IPS-NIHi7 (cell line): ENCODE measurements around the gene TRMT112.

Source experiments
- DNase-seq: peaks from one replicate; pipeline ENCODE4 v3.0.0; 2012; ENCODE audit warnings: mixed read lengths; ENCODE audit errors: extremely low spot score

Gene TRMT112

GRCh38 chr11:64275031-64275800 is 42.1 kb downstream of the TRMT112 start:
- no peak for DNase-seq

GRCh38 chr11:64269540-64270220 is 47.7 kb downstream of the TRMT112 start:
- peak; percentile 84 for DNase-seq

- no peak for DNase-seq
Observed at GRCh38 chr11:64268893-64269539, 48.3 kb downstream of the TRMT112 start.

GRCh38 chr11:64268025-64268892 is 49.1 kb downstream of the TRMT112 start:
- DNase-seq = peak; percentile 15

- DNase-seq = no peak
Observed at GRCh38 chr11:64267207-64267945, 50.0 kb downstream of the TRMT112 start.
